HL-60/S4 treated with phorbol 12-myristate 13-acetate at 8.2 ng/mL for 4 days and 3 days (cell line): ENCODE results near the gene PIK3R4.

Source experiments
- in situ Hi-C: fragments of 300-500 bp; cut with MboI; formaldehyde crosslinking; loops from 2 replicates; pipeline ENCODE4 v1.15.0; 2022; ENCODE audit warnings: low sequenced_read_pairs

PIK3R4 gene

GRCh38 chr3:130692455-130692854 is 54.2 kb downstream of the PIK3R4 start:
- in situ Hi-C loops, result no loop called here

- in situ Hi-C loops, result no loop called here
These were observed 57.7 kb downstream of the PIK3R4 start for GRCh38 chr3:130688697-130689470.

GRCh38 chr3:130688015-130688688 is 58.5 kb downstream of the PIK3R4 start:
- in situ Hi-C loops, result no loop called here

GRCh38 chr3:130687327-130687726 is 59.3 kb downstream of the PIK3R4 start:
- in situ Hi-C loops, result no loop called here

- in situ Hi-C loops, result no loop called here
These were observed 59.8 kb downstream of the PIK3R4 start for GRCh38 chr3:130686833-130687232.

- in situ Hi-C loops, result no loop called here
These were observed 64.5 kb downstream of the PIK3R4 start for GRCh38 chr3:130682131-130682530.

- in situ Hi-C loops, result no loop called here
These were observed 67.4 kb downstream of the PIK3R4 start for GRCh38 chr3:130679218-130679617.

- in situ Hi-C loops, result no loop called here
These were observed 69.3 kb downstream of the PIK3R4 start for GRCh38 chr3:130677343-130677742.

- in situ Hi-C loops, result no loop called here
These were observed 74.9 kb downstream of the PIK3R4 start for GRCh38 chr3:130671545-130672312.

- in situ Hi-C loops, result no loop called here
These were observed 76.9 kb downstream of the PIK3R4 start for GRCh38 chr3:130669740-130670139.

- in situ Hi-C loops, result no loop called here
These were observed 83.5 kb downstream of the PIK3R4 start for GRCh38 chr3:130663092-130663491.

GRCh38 chr3:130662501-130662996 is 84.1 kb downstream of the PIK3R4 start:
- in situ Hi-C loops, result no loop called here

- in situ Hi-C loops, result no loop called here
These were observed 85.3 kb downstream of the PIK3R4 start for GRCh38 chr3:130661140-130661891.

- in situ Hi-C loops, result no loop called here
These were observed 86.7 kb downstream of the PIK3R4 start for GRCh38 chr3:130659911-130660310.

- in situ Hi-C loops, result no loop called here
These were observed 88.0 kb downstream of the PIK3R4 start for GRCh38 chr3:130658678-130659077.

GRCh38 chr3:130656627-130657026 is 90.0 kb downstream of the PIK3R4 start:
- in situ Hi-C loops, result no loop called here

GRCh38 chr3:130654921-130655320 is 91.7 kb downstream of the PIK3R4 start:
- in situ Hi-C loops, result no loop called here

- in situ Hi-C loops, result no loop called here
These were observed 92.5 kb downstream of the PIK3R4 start for GRCh38 chr3:130654091-130654490.

- in situ Hi-C loops, result no loop called here
These were observed 97.5 kb downstream of the PIK3R4 start for GRCh38 chr3:130649061-130649654.

- in situ Hi-C loops, result no loop called here
These were observed 98.3 kb downstream of the PIK3R4 start for GRCh38 chr3:130648293-130648692.
